ENCODE measurements around the gene CDK5RAP1. TPM values are rescaled to one million over a fixed set of nuclear protein-coding genes. Genes with fewer than 3 reads are reported as not detected.

Gene CDK5RAP1
- total RNA-seq, 4 donors from 2014 or later = 15.1 to 26.2 (median 17.8) TPM

GRCh38 chr20:33339515-33340058 is 61.7 kb downstream of the CDK5RAP1 start:
- TF ChIP-seq, protein P1, sequence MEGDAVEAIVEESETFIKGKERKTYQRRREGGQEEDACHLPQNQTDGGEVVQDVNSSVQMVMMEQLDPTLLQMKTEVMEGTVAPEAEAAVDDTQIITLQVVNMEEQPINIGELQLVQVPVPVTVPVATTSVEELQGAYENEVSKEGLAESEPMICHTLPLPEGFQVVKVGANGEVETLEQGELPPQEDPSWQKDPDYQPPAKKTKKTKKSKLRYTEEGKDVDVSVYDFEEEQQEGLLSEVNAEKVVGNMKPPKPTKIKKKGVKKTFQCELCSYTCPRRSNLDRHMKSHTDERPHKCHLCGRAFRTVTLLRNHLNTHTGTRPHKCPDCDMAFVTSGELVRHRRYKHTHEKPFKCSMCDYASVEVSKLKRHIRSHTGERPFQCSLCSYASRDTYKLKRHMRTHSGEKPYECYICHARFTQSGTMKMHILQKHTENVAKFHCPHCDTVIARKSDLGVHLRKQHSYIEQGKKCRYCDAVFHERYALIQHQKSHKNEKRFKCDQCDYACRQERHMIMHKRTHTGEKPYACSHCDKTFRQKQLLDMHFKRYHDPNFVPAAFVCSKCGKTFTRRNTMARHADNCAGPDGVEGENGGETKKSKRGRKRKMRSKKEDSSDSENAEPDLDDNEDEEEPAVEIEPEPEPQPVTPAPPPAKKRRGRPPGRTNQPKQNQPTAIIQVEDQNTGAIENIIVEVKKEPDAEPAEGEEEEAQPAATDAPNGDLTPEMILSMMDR (IDR thresholded peaks at IDR 0.05) = no peak
- no peak for ATAC-seq (ENCODE audit: low FRiP score)
- DNase-seq (ENCODE audit: low spot score) = no peak

GRCh38 chr20:33338467-33339258 is 62.7 kb downstream of the CDK5RAP1 start:
- DNase-seq (ENCODE audit: low spot score) (no peak), ATAC-seq (ENCODE audit: low FRiP score) (no peak)
- TF ChIP-seq, protein P1 (IDR thresholded peaks at IDR 0.05) = no peak

DNA sequence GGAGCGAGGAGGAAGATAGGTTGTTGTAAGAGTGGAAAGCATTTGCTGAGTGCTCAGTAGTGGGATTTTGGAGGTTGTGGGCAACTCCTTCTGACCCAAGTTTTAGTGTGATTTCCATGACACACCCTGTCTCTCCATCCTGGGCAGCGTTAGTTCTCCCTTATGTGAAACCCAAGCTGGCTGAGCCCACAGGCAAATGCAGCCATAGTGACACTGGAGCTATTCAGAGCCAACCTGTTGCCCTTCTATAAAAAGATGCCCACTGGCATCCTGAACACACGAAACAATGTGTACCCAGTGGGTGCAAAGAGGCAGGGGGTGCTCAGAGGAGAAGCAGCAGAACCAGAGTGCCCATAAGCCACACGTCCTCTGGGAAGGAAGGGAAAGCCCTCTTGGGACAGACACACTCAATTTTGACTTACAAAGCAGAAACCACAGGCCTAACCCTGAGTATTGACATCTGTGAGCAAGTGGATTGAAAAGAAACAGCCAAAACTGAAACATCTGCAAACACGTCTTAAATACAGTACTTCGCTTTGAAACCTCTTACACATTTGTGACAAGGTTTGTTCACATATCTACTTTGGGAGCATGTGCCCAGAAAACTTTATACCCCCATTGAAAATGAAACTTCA is 63.7 kb downstream of the CDK5RAP1 start:
- DNase-seq (ENCODE audit: low spot score) = no peak
- ATAC-seq (ENCODE audit: low FRiP score) = no peak

GRCh38 chr20:33337119-33337518 is 64.2 kb downstream of the CDK5RAP1 start:
- DNase-seq (ENCODE audit: low spot score) = no peak
- ATAC-seq (ENCODE audit: low FRiP score) = no peak
- TF ChIP-seq, protein P1 (IDR thresholded peaks at IDR 0.05) = no peak

More for the DNA sequence above, 63.7 kb downstream of the CDK5RAP1 start:
- TF ChIP-seq, protein P1 (IDR thresholded peaks at IDR 0.05) = no peak

GRCh38 chr20:33336375-33336774 is 64.9 kb downstream of the CDK5RAP1 start:
- DNase-seq (ENCODE audit: low spot score) (no peak), ATAC-seq (ENCODE audit: low FRiP score) (no peak)

GRCh38 chr20:33334111-33334510 is 67.2 kb downstream of the CDK5RAP1 start:
- no peak for ATAC-seq (ENCODE audit: low FRiP score)
- TF ChIP-seq, protein P1 (IDR thresholded peaks at IDR 0.05) = no peak
- DNase-seq (ENCODE audit: low spot score) = no peak

More at GRCh38 chr20:33336375-33336774, 64.9 kb downstream of the CDK5RAP1 start:
- TF ChIP-seq, protein P1 (IDR thresholded peaks at IDR 0.05) = no peak

Data from omental fat pad (tissue), 4 donors.